ENCODE measurements around the gene DIP2B. TPM values are rescaled to one million over a fixed set of nuclear protein-coding genes. Genes with fewer than 3 reads are reported as not detected.

The DIP2B gene
- total RNA-seq, 1 donor from 2014 or later, result 37.1 TPM

GRCh38 chr12:50564948-50565297 lies 60.1 kb downstream of the DIP2B start:
- H3K27ac Mint-ChIP-seq, result no peak overlapping the region
- Histone ChIP-seq H3K36me3 (no peaks in the 10 kb centered on the region), H2AFZ (replicated peaks) (no peak overlapping the region), H3K9me3 (ENCODE audit: low read depth) (no peaks in the 10 kb centered on the region), H3K4me2 (no peak overlapping the region), H3K9ac (no peak overlapping the region), H3K4me1 (peaks cover 20% of the 10 kb centered on the region), H3K27me3 (no peaks in the 10 kb centered on the region), H3K27ac (no peak overlapping the region), H3F3A (ENCODE audit: low read depth) (peaks cover 22% of the 10 kb centered on the region), H3K4me3 (no peak overlapping the region), H3K79me2 (ENCODE audit: low read depth) (peaks cover 63% of the 10 kb centered on the region), H4K20me1 (ENCODE audit: low read depth) (peaks cover 26% of the 10 kb centered on the region)
- H3K9me3 Mint-ChIP-seq, result no peaks in the 10 kb centered on the region
- DNase-seq (ENCODE audit: low spot score), result no peak
- peaks cover 3% of the 10 kb centered on the region for H3K36me3 Mint-ChIP-seq
- TF ChIP-seq CTCF (IDR thresholded peaks at IDR 0.05) (no peak), EZH2 (IDR thresholded peaks at IDR 0.05) (no peak), EZH2phosphoT487 (IDR thresholded peaks at IDR 0.05) (no peak)
- no peak overlapping the region for H3K4me3 Mint-ChIP-seq
- H3K4me1 Mint-ChIP-seq, result no peaks in the 10 kb centered on the region
- H3K27me3 Mint-ChIP-seq (ENCODE audit: insufficient read depth, low read depth), result peaks cover 2% of the 10 kb centered on the region

DNA sequence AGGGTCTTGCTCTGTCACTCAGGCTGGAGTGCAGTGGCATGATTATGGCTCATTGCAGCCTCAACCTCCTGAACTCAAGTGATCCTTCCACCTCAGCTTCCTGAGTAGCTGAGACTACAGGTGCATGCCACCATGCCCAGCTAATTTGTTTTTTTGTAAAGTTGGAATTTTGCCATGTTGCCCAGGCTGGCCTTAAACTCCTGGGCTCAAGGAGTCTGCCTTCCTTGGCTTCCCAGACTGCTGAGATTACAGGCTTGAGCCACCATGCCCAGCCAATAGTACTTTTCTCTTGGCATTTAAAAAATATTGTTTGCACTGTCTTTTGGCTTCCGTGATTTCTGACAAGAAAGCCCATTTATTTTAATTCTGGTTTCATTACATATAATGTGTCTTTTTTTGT lies 61.3 kb downstream of the DIP2B start:
- Histone ChIP-seq H3K4me2 (no peak overlapping the region), H3K4me3 (no peak overlapping the region), H3K9ac (no peak overlapping the region), H3K79me2 (ENCODE audit: low read depth) (peaks cover 74% of the 10 kb centered on the region), H4K20me1 (ENCODE audit: low read depth) (peaks cover 26% of the 10 kb centered on the region), H3K27me3 (no peaks in the 10 kb centered on the region), H2AFZ (replicated peaks) (no peak overlapping the region), H3K27ac (no peak overlapping the region), H3K4me1 (peaks cover 22% of the 10 kb centered on the region), H3K9me3 (ENCODE audit: low read depth) (no peaks in the 10 kb centered on the region), H3F3A (ENCODE audit: low read depth) (peaks cover 22% of the 10 kb centered on the region), H3K36me3 (no peaks in the 10 kb centered on the region)
- no peak for DNase-seq (ENCODE audit: low spot score)
- H3K9me3 Mint-ChIP-seq, result no peaks in the 10 kb centered on the region
- TF ChIP-seq EZH2phosphoT487 (IDR thresholded peaks at IDR 0.05) (no peak), EZH2 (IDR thresholded peaks at IDR 0.05) (no peak), CTCF (IDR thresholded peaks at IDR 0.05) (no peak)
- peaks cover 3% of the 10 kb centered on the region for H3K36me3 Mint-ChIP-seq
- no peaks in the 10 kb centered on the region for H3K4me1 Mint-ChIP-seq
- no peak overlapping the region for H3K27ac Mint-ChIP-seq
- no peak overlapping the region for H3K4me3 Mint-ChIP-seq
- peaks cover 2% of the 10 kb centered on the region for H3K27me3 Mint-ChIP-seq (ENCODE audit: insufficient read depth, low read depth)

GRCh38 chr12:50567926-50568325 lies 63.1 kb downstream of the DIP2B start:
- H3K4me1 Mint-ChIP-seq, result peaks cover 6% of the 10 kb centered on the region
- Histone ChIP-seq H3K4me2 (peak overlapping the region; percentile 33), H3F3A (ENCODE audit: low read depth) (peaks cover 22% of the 10 kb centered on the region), H3K79me2 (ENCODE audit: low read depth) (peaks cover 74% of the 10 kb centered on the region), H3K4me3 (no peak overlapping the region), H3K27me3 (no peaks in the 10 kb centered on the region), H3K9me3 (ENCODE audit: low read depth) (no peaks in the 10 kb centered on the region), H3K4me1 (peaks cover 31% of the 10 kb centered on the region), H2AFZ (replicated peaks) (no peak overlapping the region), H3K9ac (no peak overlapping the region), H4K20me1 (ENCODE audit: low read depth) (peaks cover 19% of the 10 kb centered on the region), H3K27ac (peak overlapping the region; percentile 86), H3K36me3 (no peaks in the 10 kb centered on the region)
- no peak for DNase-seq (ENCODE audit: low spot score)
- H3K27me3 Mint-ChIP-seq (ENCODE audit: insufficient read depth, low read depth), result peaks cover 2% of the 10 kb centered on the region
- H3K4me3 Mint-ChIP-seq, result no peak overlapping the region
- H3K36me3 Mint-ChIP-seq, result peaks cover 3% of the 10 kb centered on the region
- TF ChIP-seq EZH2 (IDR thresholded peaks at IDR 0.05) (no peak), EZH2phosphoT487 (IDR thresholded peaks at IDR 0.05) (no peak), CTCF (IDR thresholded peaks at IDR 0.05) (no peak)
- H3K9me3 Mint-ChIP-seq, result no peaks in the 10 kb centered on the region
- peak overlapping the region; percentile 57 for H3K27ac Mint-ChIP-seq

All from neural progenitor cell (in vitro differentiated cells).